HK-2 (cell line): Measurements from ENCODE around the gene USP24.

Experiments
- DNase-seq: peaks from one replicate; pipeline ENCODE4 v3.0.0-alpha.2; 2018; ENCODE audit not compliant: unreplicated experiment

The USP24 gene

DNA sequence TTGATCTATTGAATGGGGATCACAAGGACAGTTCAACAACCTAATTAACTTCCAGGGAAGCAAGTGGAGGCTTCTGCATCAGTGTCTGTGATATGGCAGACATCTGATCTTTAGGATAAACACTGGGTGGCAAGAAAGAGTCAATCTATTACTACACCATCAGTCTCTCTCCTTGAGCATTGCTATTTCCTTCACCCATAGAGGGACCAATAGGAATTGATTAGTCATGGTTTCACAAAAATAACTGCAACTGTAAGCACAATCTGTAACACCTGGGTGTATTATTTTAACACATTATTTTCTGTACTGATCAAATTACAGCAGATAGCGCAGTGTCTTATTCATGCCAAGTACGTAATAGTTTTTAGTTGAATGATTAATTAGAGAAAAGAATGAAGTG, 50.3 kb downstream of the USP24 start:
- no peak for DNase-seq

GRCh38 chr1:55159571-55159970, 55.6 kb downstream of the USP24 start:
- no peak for DNase-seq

DNA sequence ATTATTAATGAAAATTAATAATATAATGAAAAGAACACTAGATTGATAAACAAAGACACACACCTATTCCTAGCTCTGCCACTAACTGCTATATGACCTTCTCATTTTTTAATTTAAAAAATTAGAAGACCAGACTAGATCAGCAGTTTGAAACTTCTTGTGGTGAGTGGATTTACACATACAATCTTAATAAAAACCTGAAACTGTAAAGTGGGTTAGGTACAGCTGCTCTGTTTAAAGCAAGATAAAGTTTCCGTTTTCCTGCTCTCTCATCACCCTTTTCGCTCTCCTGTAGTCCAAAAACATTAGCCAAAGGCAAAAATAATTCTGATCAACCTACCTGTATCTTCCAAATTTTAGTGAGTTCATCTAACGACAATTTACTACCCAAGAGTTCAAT, 58.6 kb downstream of the USP24 start:
- no peak for DNase-seq

DNA sequence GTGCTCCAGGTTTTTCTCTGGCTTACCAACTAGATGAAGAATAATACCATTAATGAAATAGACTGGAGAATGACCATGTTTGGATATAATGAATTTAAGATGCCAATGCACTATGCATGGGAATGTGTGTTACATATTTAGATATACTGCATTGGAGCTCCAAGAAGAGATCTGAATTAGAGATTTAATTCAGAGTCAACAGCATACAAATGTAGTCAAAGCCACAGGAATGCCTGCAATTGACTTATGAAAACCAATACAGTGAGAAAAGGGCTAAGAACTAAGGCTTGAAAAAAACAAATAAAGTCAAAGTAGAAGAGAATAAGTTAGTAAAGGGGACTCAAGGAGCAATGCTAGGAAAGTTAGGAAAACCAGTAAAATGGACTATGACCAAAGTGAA, 59.1 kb downstream of the USP24 start:
- DNase-seq, result no peak

DNA sequence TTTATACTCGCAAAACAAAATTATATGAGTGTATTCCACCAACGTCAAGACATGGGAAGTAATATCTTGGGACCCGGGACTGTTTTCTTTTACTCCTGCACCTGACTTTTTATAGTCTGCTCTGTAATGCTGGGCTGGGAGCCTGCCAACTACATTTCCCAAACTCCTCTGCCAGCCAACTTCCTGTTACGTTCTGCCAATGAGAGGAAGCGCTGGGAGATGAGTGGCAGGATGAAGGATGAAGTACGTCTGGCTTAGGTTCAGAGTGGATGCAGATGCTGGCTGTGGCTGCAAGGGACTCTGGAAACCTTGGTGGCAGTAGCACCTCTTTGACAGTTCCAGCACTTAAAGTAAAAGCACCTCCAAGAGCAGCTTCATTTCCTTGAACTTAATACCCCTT, 59.6 kb downstream of the USP24 start:
- DNase-seq, result no peak

DNA sequence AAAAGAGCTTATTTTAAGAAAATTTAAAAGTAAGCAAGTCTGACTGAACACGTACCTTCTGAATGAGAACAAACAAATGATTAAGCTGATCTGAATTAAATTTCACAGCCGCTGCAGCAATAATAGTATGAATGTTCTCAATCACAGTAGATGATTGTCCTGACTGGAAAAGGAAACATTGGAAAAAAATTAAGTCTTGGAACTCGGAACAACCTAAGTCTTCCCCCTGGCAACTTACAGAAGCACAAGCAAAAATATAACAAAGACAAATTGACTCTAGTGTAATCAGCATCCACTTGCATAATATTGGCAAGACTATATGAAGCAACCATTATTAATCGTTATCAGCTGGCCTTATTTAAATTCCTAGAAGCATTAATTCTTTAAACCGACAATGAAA, 60.5 kb downstream of the USP24 start:
- DNase-seq, result no peak

GRCh38 chr1:55153031-55153430, 62.1 kb downstream of the USP24 start:
- DNase-seq, result no peak

- no peak for DNase-seq
These were observed 64.1 kb downstream of the USP24 start for GRCh38 chr1:55150880-55151588.

- no peak for DNase-seq
These were observed 66.5 kb downstream of the USP24 start for GRCh38 chr1:55148676-55149075.

- DNase-seq, result no peak
These were observed 67.6 kb downstream of the USP24 start for GRCh38 chr1:55147524-55147923.

DNA sequence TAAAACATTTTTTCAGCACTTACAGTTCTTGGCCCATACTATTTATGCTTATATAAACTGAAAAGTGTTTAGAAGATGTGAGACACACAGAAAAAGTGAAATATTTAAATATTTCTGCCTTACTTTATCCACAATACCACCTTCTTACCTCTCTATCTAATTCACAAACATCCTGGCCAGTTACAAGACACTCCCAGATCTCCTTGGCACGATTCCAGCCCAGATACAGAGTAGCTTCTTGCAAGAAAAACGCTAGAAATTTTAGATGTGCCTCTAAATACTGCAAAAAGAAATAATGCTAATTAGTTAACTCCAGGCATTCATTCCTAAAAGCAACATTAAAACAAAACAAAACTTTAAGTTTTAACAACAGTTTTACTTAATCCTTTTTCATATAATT, 68.4 kb downstream of the USP24 start:
- DNase-seq, result no peak

DNA sequence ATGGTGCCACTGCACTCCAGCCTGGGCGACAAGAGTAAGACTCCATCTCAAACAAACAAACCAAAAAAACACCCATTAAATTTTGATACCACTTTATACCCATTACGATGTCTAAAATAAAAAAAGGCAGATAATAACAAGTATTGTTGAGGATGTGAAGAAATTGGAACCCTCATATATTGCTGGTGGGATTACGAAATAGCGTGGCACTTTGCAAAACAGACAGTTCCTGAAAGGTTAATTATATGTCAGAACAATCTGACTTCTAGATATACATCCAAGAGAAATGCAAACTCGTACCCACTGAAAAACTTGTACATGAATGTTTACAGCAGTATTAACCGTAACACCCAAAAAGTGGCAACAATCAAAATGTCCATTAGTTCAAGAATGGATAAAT, 70.3 kb downstream of the USP24 start:
- no peak for DNase-seq

GRCh38 chr1:55143684-55144083, 71.5 kb downstream of the USP24 start:
- no peak for DNase-seq

- DNase-seq, result no peak
These were observed 73.8 kb downstream of the USP24 start for GRCh38 chr1:55141295-55141893.

- peak; percentile 32 for DNase-seq
These were observed 74.6 kb downstream of the USP24 start for GRCh38 chr1:55140546-55140983.

DNA sequence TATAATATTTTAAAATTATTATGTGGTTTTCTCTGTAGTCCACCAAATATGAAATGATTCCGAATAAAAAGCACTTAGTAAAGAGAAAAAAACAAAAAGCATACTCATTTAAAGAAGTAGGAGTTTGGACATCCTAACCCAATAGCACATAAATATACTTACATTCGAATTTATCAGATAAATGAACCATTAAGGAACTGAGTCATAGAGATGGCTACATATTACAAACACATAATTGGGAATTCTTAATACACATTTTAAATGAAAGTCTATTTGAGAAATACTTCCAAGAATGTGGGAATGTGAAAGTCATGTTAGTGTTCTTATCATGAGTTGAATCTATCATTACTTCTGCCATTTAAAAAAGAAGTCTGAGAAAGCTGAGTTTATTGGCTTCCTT, 75.0 kb downstream of the USP24 start:
- DNase-seq, result no peak

DNA sequence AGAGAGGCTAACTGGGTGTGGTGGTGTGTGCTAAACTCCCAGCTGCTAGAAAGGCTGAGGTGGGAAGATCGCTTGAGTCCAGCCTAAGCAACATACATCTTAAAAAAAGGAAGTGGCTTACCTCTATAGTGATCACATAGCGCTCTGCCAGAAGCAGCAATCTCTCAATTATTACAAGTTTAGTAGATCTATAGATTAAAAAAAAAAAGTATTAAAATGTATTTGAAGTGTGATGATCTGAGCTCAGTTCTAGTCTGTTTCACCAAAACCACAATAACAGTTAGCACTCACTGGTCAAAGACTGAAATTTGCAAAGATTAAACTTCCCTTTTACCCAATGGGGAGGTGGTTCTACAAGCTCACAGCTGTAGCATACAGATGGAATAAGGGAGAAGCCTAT, 76.3 kb downstream of the USP24 start:
- no peak for DNase-seq

DNA sequence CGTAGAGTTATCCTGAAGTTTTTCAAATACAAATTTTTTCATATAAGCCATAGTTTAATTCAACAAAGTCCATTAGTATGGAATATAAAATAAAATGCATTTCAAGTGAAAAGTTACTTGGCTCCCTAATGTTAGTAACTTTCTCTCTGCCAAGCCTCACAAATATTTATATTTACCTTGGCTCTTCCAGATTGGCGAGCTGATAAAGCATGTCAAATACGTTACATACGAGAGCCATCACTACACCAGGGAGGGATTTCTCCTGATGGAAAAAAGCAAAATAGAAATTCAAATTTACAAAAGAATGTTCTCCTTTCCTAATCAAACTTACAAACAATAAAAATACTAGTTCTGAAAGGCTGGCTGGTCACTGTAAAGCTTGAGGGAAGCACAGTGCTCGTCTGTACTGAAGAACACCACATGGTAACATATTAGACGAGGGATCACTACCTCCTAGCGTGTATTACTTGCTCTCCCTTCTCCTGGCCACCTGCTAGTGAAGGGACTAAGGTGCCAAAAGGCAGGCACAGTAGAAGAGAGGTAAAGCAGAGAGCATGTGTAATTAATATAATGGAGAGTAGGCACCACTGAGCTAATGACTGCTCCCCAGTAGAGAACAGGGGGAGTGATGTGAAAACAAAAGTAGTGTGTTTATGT, 80.9 kb downstream of the USP24 start:
- no peak for DNase-seq

DNA sequence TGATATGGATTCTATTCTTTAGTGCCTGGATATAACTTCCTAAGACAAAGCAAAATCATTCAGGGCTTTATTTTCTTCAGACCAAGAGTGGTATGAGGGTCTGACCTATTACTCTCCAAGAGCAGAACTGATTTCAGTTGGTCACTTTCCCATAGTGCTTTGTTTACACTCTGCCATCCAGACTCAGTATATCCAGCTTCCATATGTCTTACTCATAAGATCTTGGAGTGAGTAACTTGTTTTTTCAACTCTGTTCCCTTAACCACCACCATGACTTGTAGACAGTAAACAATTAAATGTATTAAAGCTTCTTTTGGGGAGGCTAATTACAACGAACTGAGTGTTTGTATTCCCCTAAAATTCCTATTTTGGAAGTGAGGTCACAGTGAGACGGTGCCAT, 83.4 kb downstream of the USP24 start:
- DNase-seq, result no peak

DNA sequence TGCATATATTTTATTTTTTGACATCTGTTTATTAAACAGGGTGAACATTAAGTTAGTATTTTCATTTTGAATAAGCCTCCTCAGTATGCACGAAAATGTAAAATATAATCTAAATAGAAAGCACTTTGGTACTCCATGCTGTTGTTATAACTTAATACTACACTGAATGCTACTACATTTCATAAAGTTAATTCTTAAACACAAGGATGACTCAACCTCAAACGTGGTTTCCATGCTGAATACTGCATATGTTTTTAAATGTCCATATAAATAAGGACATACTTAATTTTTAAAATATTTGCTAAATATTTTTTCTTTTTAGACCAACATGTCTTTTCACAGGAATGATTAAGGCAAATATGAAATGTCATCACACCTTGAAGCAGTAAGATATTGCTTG, 83.9 kb downstream of the USP24 start:
- no peak for DNase-seq

- no peak for DNase-seq
These were observed 85.9 kb downstream of the USP24 start for GRCh38 chr1:55129194-55129728.

GRCh38 chr1:55128418-55128995, 86.7 kb downstream of the USP24 start:
- DNase-seq, result peak; percentile 54
